IMR-90 (cell line): Measurements from ENCODE around the gene TDRD12. TPM values are rescaled to one million over a fixed set of nuclear protein-coding genes. Genes with fewer than 3 reads are reported as not detected.

Experiments used
- ATAC-seq: fragments of 200-7000 bp; cut with Tn5 transposase; 2 replicates; pipeline ENCODE4 v1.9.1; 2020; ENCODE audit warnings: low read depth, mild to moderate bottlenecking, moderate library complexity
- BruUV-seq: library from RNA; stranded (reverse); fragments of 400-500 nt; replicated peaks from 2 replicates; lab custom pipeline; 2021; lab: Mats Ljungman, UMichigan
- CTCF ChIA-PET: fragments of 300-600 bp; formaldehyde crosslinking; extraction: SDS; loops from one replicate; lab custom pipeline; 2021; ENCODE audit warnings: antibody characterized with exemption; lab: Yijun Ruan, JAX
- POLR2A ChIA-PET: fragments of 300-600 bp; sonication (Branson Sonifier 250); formaldehyde crosslinking; loops from one replicate; lab custom pipeline; 2022; ENCODE audit warnings: antibody characterized with exemption; ENCODE audit not compliant: unreplicated experiment; lab: Charles Lee
- DNase-seq: peaks from one replicate; pipeline ENCODE4 v3.0.0; 2013
- H2AFZ ChIP-seq: replicated peaks from 2 replicates; pipeline ENCODE3; 2013; ENCODE audit warnings: low read length, mild to moderate bottlenecking; ENCODE audit not compliant: poor library complexity
- H2AK5ac ChIP-seq: 2 replicates; pipeline ENCODE4 v1.6.1; 2013; ENCODE audit warnings: low read depth, low read length, inconsistent platforms
- H2AK9ac ChIP-seq: replicated peaks from 2 replicates; pipeline ENCODE3; 2013; ENCODE audit warnings: mild to moderate bottlenecking, low read depth, low read length, moderate library complexity; ENCODE audit not compliant: poor library complexity
- H2BK120ac ChIP-seq: 2 replicates; pipeline ENCODE4 v1.6.1; 2013; ENCODE audit warnings: low read depth, low read length, inconsistent platforms
- H2BK15ac ChIP-seq: 3 replicates; pipeline ENCODE4 v1.6.1; 2013; ENCODE audit warnings: low read depth, low read length, inconsistent platforms
- H2BK20ac ChIP-seq: 2 replicates; pipeline ENCODE4 v1.6.1; 2013; ENCODE audit warnings: low read depth, mild to moderate bottlenecking, inconsistent platforms, low read length, moderate library complexity
- H2BK5ac ChIP-seq: 2 replicates; pipeline ENCODE4 v1.6.1; 2013; ENCODE audit warnings: mild to moderate bottlenecking, low read depth, low read length, inconsistent platforms; ENCODE audit not compliant: poor library complexity, severe bottlenecking
- H3K14ac ChIP-seq: replicated peaks from 2 replicates; pipeline ENCODE4 v1.6.1; 2013; ENCODE audit warnings: low read depth, low read length, inconsistent platforms
- H3K18ac ChIP-seq: 2 replicates; pipeline ENCODE4 v1.6.1; 2013; ENCODE audit warnings: low read depth, low read length, control low read depth
- H3K23ac ChIP-seq: 2 replicates; pipeline ENCODE4 v1.6.1; 2013; ENCODE audit warnings: low read depth, low read length, inconsistent platforms
- H3K27ac ChIP-seq: 2 replicates; pipeline ENCODE4 v1.5.1; 2013; ENCODE audit warnings: mild to moderate bottlenecking, control low read depth, low read length; ENCODE audit not compliant: insufficient read depth
- H3K27me3 ChIP-seq: 2 replicates; pipeline ENCODE4 v1.6.1; 2013; ENCODE audit warnings: low read length; ENCODE audit not compliant: control insufficient read depth, insufficient read depth
- H3K36me3 ChIP-seq: 2 replicates; pipeline ENCODE4 v1.6.1; 2013; ENCODE audit warnings: low read length, mixed read lengths; ENCODE audit not compliant: control insufficient read depth, insufficient read depth
- H3K4ac ChIP-seq: 2 replicates; pipeline ENCODE4 v1.6.1; 2013; ENCODE audit warnings: low read depth, low read length, inconsistent platforms
- H3K4me1 ChIP-seq: 2 replicates; pipeline ENCODE4 v1.6.1; 2013; ENCODE audit warnings: low read length, mixed read lengths; ENCODE audit not compliant: control insufficient read depth, insufficient read depth
- H3K4me2 ChIP-seq: 2 replicates; pipeline ENCODE4 v1.6.1; 2013; ENCODE audit warnings: low read depth, mild to moderate bottlenecking, control low read depth, low read length, moderate library complexity
- H3K4me3 ChIP-seq: 2 replicates; pipeline ENCODE4 v1.5.1; 2013; ENCODE audit warnings: low read depth, mild to moderate bottlenecking, control low read depth, low read length, moderate library complexity; ENCODE audit not compliant: insufficient read depth
- H3K56ac ChIP-seq: 2 replicates; pipeline ENCODE4 v1.6.1; 2013; ENCODE audit warnings: low read length, inconsistent platforms; ENCODE audit not compliant: insufficient read depth; ENCODE audit errors: extremely low read depth
- H3K79me1 ChIP-seq, 2 experiments: 2 replicates each; pipeline ENCODE4 v1.6.1; 2013; ENCODE audit warnings: low read length in 2 of 2, inconsistent platforms in 1 of 2, low read depth in 1 of 2
- H3K9ac ChIP-seq: 2 replicates; pipeline ENCODE4 v1.6.1; 2013; ENCODE audit warnings: low read depth, low read length, control low read depth
- H3K9me1 ChIP-seq: 2 replicates; pipeline ENCODE4 v1.6.1; 2013; ENCODE audit warnings: low read length, inconsistent platforms; ENCODE audit not compliant: insufficient read depth
- H3K9me3 ChIP-seq: 2 replicates; pipeline ENCODE4 v1.6.1; 2013; ENCODE audit warnings: low read length; ENCODE audit not compliant: control insufficient read depth, insufficient read depth
- H4K20me1 ChIP-seq: 2 replicates; pipeline ENCODE4 v1.6.1; 2013; ENCODE audit warnings: low read length, inconsistent platforms; ENCODE audit not compliant: insufficient read depth
- H4K5ac ChIP-seq: 2 replicates; pipeline ENCODE4 v1.6.1; 2013; ENCODE audit warnings: mild to moderate bottlenecking, low read depth, low read length, control low read depth
- H4K8ac ChIP-seq, 2 experiments: 2 replicates each; pipeline ENCODE4 v1.6.1; 2013; ENCODE audit warnings: low read depth in 2 of 2, low read length in 2 of 2, control low read depth in 1 of 2, inconsistent platforms in 1 of 2
- H4K91ac ChIP-seq: 2 replicates; pipeline ENCODE4 v1.6.1; 2013; ENCODE audit warnings: low read depth, low read length, inconsistent platforms; ENCODE audit not compliant: insufficient read depth
- BHLHE40 ChIP-seq: fragments of 150-350 bp; IDR thresholded peaks from 2 replicates; pipeline ENCODE4 v1.6.1; 2016; ENCODE audit warnings: mild to moderate bottlenecking, low read depth, low read length
- CEBPB ChIP-seq: IDR thresholded peaks from 2 replicates; pipeline ENCODE4 v1.6.1; 2012; ENCODE audit warnings: low read depth, low read length, improper control_type of control experiment
- CHD1 ChIP-seq: IDR thresholded peaks from 2 replicates; pipeline ENCODE4 v1.6.1; 2012; ENCODE audit warnings: low read depth, low read length, improper control_type of control experiment
- FOS ChIP-seq: fragments of 150-350 bp; IDR thresholded peaks from 2 replicates; pipeline ENCODE4 v1.6.1; 2016; ENCODE audit warnings: low read depth, low read length
- MAFK ChIP-seq: IDR thresholded peaks from 2 replicates; pipeline ENCODE4 v1.6.1; 2012; ENCODE audit warnings: low read depth, low read length, improper control_type of control experiment
- MAZ ChIP-seq: IDR thresholded peaks from 2 replicates; pipeline ENCODE4 v1.6.1; 2012; ENCODE audit warnings: low read depth, mild to moderate bottlenecking, low read length, improper control_type of control experiment, moderate library complexity, borderline replicate concordance
- MXI1 ChIP-seq: IDR thresholded peaks from 2 replicates; pipeline ENCODE4 v1.6.1; 2012; ENCODE audit warnings: low read depth, mild to moderate bottlenecking, low read length, moderate library complexity, borderline replicate concordance
- NFE2L2 ChIP-seq: fragments of 150-350 bp; IDR thresholded peaks from 2 replicates; pipeline ENCODE4 v1.6.1; 2016; ENCODE audit warnings: low read depth, mild to moderate bottlenecking, low read length
- POLR2A ChIP-seq: IDR thresholded peaks from 2 replicates; pipeline ENCODE4 v1.6.1; 2012; ENCODE audit warnings: mild to moderate bottlenecking, low read depth, low read length
- RAD21 ChIP-seq: IDR thresholded peaks from 2 replicates; pipeline ENCODE4 v1.6.1; 2012; ENCODE audit warnings: low read length, improper control_type of control experiment
- RCOR1 ChIP-seq: IDR thresholded peaks from 2 replicates; pipeline ENCODE4 v1.6.1; 2012; ENCODE audit warnings: mild to moderate bottlenecking, low read length, improper control_type of control experiment; ENCODE audit not compliant: insufficient replicate concordance
- RFX5 ChIP-seq: IDR thresholded peaks from 2 replicates; pipeline ENCODE4 v1.8.0; 2012; ENCODE audit warnings: low read depth, mild to moderate bottlenecking, low read length, moderate library complexity
- SMC3 ChIP-seq: fragments of 150-350 bp; IDR thresholded peaks from 2 replicates; pipeline ENCODE4 v1.6.1; 2016; ENCODE audit warnings: low read depth, mild to moderate bottlenecking, antibody characterized with exemption, low read length, moderate library complexity
- USF2 ChIP-seq: fragments of 150-350 bp; IDR thresholded peaks from 2 replicates; pipeline ENCODE4 v1.6.1; 2017; ENCODE audit warnings: mild to moderate bottlenecking, antibody characterized with exemption, low read length, low read depth
- WGBS, 2 experiments: methylation state at CpG; one replicate each; pipeline versions ENCODE4 v1.1.5 to v1.1.7; 2013; ENCODE audit warnings: missing lambda C conversion rate in 2 of 2; ENCODE audit not compliant: insufficient read length in 1 of 2; ENCODE audit errors: extremely low coverage in 2 of 2; 5-methylcytosine and 5-hydroxymethylcytosine counted together
- dilution Hi-C: fragments of 300-500 bp; cut with HindIII; formaldehyde crosslinking; loops from one replicate; pipeline ENCODE4 v1.14.3; 2018; ENCODE audit warnings: low sequenced_read_pairs; ENCODE audit not compliant: unreplicated experiment
- in situ Hi-C: fragments of 300-500 bp; cut with MboI; formaldehyde crosslinking; loops from 3 replicates; pipeline ENCODE4 v1.14.3; 2019; ENCODE audit warnings: low sequenced_read_pairs, inconsistent platforms, mixed read lengths
- intact Hi-C: fragments of 100-400 bp; cut with micrococcal nuclease; formaldehyde crosslinking; loops from 2 replicates; pipeline ENCODE4 v1.10.0; 2022
- polyA plus RNA-seq, 3 experiments: library from polyadenylated mRNA; depleted of rRNA; stranded (reverse); fragments of >200 nt; gene quantifications; 2 replicates each; pipeline ENCODE4 v1.2.3, GENCODE V29; 2012; ENCODE audit warnings: low replicate concordance in 1 of 3
- total RNA-seq: library from RNA; depleted of rRNA; stranded (reverse); fragments of >200 nt; gene quantifications from 2 replicates; pipeline ENCODE4 v1.2.3, GENCODE V29; 2012
- TF ChIP-seq, protein P1 (sequence below): conservative IDR thresholded peaks from 2 replicates; pipeline ENCODE4 v1.5.1; 2012; ENCODE audit warnings: mild to moderate bottlenecking, low read depth, low read length, improper control_type of control experiment
- TF ChIP-seq, protein P2 (sequence below): fragments of 150-350 bp; IDR thresholded peaks from 2 replicates; pipeline ENCODE4 v1.6.1; 2016; ENCODE audit warnings: low read depth, mild to moderate bottlenecking, low read length, moderate library complexity, borderline replicate concordance

The TDRD12 gene
- total and polyA plus RNA-seq, 2 of the 4 experiments (the other 2 are of a cell fraction) = under 0.01 to 0.07 TPM

DNA sequence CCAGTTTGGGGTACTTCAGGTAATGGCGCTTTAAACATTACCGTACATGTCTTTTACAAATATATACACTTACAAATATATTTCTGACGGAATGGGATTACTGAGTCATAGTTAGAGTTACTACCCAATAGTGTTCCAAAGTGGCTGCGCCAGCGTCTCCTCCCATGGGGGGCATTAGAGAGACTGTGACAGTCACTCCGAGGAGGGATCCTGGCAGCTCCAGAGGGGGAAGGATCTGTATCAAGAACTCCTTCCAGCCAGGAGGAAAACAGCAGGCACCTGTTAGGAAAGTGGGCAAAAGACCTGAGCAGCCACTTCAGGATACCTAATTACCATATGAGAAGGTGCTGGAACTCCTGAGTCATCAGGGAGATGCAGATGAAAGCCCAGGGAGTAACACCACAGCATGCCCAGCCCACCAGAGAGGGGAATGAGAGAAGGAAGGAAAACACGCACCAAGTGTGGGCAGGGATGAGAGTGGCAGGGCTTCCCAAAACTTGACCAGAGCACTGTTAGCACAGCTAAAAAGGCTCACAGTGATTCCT is 97.1 kb downstream of the TDRD12 start:
- Histone ChIP-seq H2BK5ac (no peak overlapping the region), H4K20me1 (no peaks in the 10 kb centered on the region), H3K4me2 (no peak overlapping the region), H3K4me3 (no peak overlapping the region), H2AFZ (no peak overlapping the region), H2BK20ac (no peak overlapping the region), H3K27ac (no peak overlapping the region), H3K9ac (no peak overlapping the region), H3K4ac (no peak overlapping the region), H3K14ac (no peak overlapping the region), H3K36me3 (no peaks in the 10 kb centered on the region), H2BK120ac (no peak overlapping the region), H2AK5ac (no peak overlapping the region), H2BK15ac (no peak overlapping the region), H3K18ac (no peak overlapping the region), H2AK9ac (no peak overlapping the region), H4K8ac (no peak overlapping the region), H3K23ac (no peak overlapping the region), H3K9me3 (no peaks in the 10 kb centered on the region), H3K56ac (no peak overlapping the region), H3K27me3 (peaks cover 12% of the 10 kb centered on the region), H3K9me1 (no peaks in the 10 kb centered on the region), H4K5ac (no peak overlapping the region), H3K79me1 (no peaks in the 10 kb centered on the region), H4K91ac (no peak overlapping the region), H3K4me1 (no peaks in the 10 kb centered on the region)
- intact Hi-C loops (no loop called here), in situ Hi-C loops (no loop called here), dilution Hi-C loops (no loop called here)
- no peak for ATAC-seq
- ChIA-PET POLR2A (no interaction called here), CTCF (no interaction called here)
- no peak for TF ChIP-seq FOS
- TF ChIP-seq RAD21 = no peak
- no peak for TF ChIP-seq CEBPB
- TF ChIP-seq MAFK = no peak
- TF ChIP-seq BHLHE40 = no peak
- TF ChIP-seq POLR2A = no peak
- TF ChIP-seq NFE2L2 = no peak
- TF ChIP-seq RFX5 = no peak
- TF ChIP-seq MXI1 = no peak
- TF ChIP-seq, protein P1, sequence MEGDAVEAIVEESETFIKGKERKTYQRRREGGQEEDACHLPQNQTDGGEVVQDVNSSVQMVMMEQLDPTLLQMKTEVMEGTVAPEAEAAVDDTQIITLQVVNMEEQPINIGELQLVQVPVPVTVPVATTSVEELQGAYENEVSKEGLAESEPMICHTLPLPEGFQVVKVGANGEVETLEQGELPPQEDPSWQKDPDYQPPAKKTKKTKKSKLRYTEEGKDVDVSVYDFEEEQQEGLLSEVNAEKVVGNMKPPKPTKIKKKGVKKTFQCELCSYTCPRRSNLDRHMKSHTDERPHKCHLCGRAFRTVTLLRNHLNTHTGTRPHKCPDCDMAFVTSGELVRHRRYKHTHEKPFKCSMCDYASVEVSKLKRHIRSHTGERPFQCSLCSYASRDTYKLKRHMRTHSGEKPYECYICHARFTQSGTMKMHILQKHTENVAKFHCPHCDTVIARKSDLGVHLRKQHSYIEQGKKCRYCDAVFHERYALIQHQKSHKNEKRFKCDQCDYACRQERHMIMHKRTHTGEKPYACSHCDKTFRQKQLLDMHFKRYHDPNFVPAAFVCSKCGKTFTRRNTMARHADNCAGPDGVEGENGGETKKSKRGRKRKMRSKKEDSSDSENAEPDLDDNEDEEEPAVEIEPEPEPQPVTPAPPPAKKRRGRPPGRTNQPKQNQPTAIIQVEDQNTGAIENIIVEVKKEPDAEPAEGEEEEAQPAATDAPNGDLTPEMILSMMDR = no peak
- no peak for TF ChIP-seq RCOR1
- TF ChIP-seq, protein P2, sequence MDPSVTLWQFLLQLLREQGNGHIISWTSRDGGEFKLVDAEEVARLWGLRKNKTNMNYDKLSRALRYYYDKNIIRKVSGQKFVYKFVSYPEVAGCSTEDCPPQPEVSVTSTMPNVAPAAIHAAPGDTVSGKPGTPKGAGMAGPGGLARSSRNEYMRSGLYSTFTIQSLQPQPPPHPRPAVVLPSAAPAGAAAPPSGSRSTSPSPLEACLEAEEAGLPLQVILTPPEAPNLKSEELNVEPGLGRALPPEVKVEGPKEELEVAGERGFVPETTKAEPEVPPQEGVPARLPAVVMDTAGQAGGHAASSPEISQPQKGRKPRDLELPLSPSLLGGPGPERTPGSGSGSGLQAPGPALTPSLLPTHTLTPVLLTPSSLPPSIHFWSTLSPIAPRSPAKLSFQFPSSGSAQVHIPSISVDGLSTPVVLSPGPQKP = no peak
- TF ChIP-seq SMC3 = no peak
- TF ChIP-seq CHD1 = no peak
- TF ChIP-seq USF2 = no peak
- TF ChIP-seq MAZ = no peak
- BruUV-seq = no TSS peak
- DNase-seq = no peak
- 71% methylated on average over 1 of the region's 7 CpGs; no CpG with 5 or more reads in 1 of the 2 experiments for WGBS, 2 experiments
